Measurements from ENCODE around the gene OPRD1. TPM values are rescaled to one million over a fixed set of nuclear protein-coding genes. Genes with fewer than 3 reads are reported as not detected.

The OPRD1 gene
- total and polyA plus RNA-seq, 2 donors (not counting 1 experiment from before 2014, with no cell fraction given) = not detected

GRCh38 chr1:28779751-28780408 lies 32.1 kb upstream of the OPRD1 start:
- POLR2A ChIA-PET = interaction anchor here (0.7 kb wide), 1 partner anchor 205 kb away, joined by 3 read pairs; no protein-coding TSS in a partner anchor
- CTCF ChIA-PET = interaction anchor here (0.6 kb wide), 1 partner anchor 923 kb away, joined by 3 read pairs; no protein-coding TSS in a partner anchor
- no peaks in the 10 kb centered on the region for H3K9me3 ChIP-seq (ENCODE audit: control extremely low read depth in 1 of 3, control insufficient read depth in 2 of 3, insufficient read depth in 1 of 3, low read length in 2 of 3)
- H3K27me3 ChIP-seq (replicated peaks in 1 of 4; ENCODE audit: control extremely low read depth in 1 of 4, control insufficient read depth in 3 of 4, insufficient read depth in 4 of 4, low read length in 3 of 4) = no peaks in the 10 kb centered on the region
- DNase-seq (no peak), ATAC-seq (ENCODE audit: low read depth) (no peak)
- no peaks in the 10 kb centered on the region for H3K36me3 ChIP-seq (replicated peaks in 1 of 2; ENCODE audit: control extremely low read depth in 1 of 2, control insufficient read depth in 1 of 2, extremely low read depth in 1 of 2, insufficient read depth in 2 of 2, low read length in 1 of 2)
- Mint-ChIP-seq H3K27ac (no peak overlapping the region), H3K4me3 (no peak overlapping the region), H3K4me1 (peaks cover 9% of the 10 kb centered on the region), H3K27me3 (no peaks in the 10 kb centered on the region), H3K9me3 (ENCODE audit: insufficient read depth) (no peaks in the 10 kb centered on the region)
- H3K27ac ChIP-seq (ENCODE audit: low read length in 2 of 2) = no peak overlapping the region
- H2AFZ ChIP-seq (ENCODE audit: insufficient read depth, low read depth, low read length, poor library complexity, severe bottlenecking) = no peak overlapping the region
- intact Hi-C loops (cut with micrococcal nuclease) = no loop called here
- TF ChIP-seq EZH2 (IDR thresholded peaks at IDR 0.05; ENCODE audit: borderline replicate concordance, insufficient read depth, low read depth, low read length, poor library complexity, severe bottlenecking) (no peak), CTCF (IDR thresholded peaks at IDR 0.05) (no peak)
- H3K4me1 ChIP-seq (ENCODE audit: control insufficient read depth in 2 of 2, insufficient read depth in 2 of 2, low read length in 2 of 2) = peaks cover 4 to 9% of the 10 kb centered on the region in 2 donors
- no peak overlapping the region for H3K4me3 ChIP-seq (ENCODE audit: control extremely low read depth in 1 of 5, extremely low read depth in 1 of 5, insufficient read depth in 1 of 5, low read depth in 2 of 5, low read length in 4 of 5)
- WGBS (ENCODE audit: insufficient coverage) = 76% methylated on average over 4 of the region's 6 CpGs
- no peak overlapping the region for H3K4me2 ChIP-seq (replicated peaks; ENCODE audit: low read depth, low read length, poor library complexity, severe bottlenecking)
- no peak overlapping the region for H3K9ac ChIP-seq (ENCODE audit: low read length)
- no peaks in the 10 kb centered on the region for H3K79me2 ChIP-seq (ENCODE audit: control insufficient read depth, insufficient read depth, low read length)
- H4K20me1 ChIP-seq (ENCODE audit: control insufficient read depth, insufficient read depth, low read length, poor library complexity, severe bottlenecking) = no peaks in the 10 kb centered on the region

- Mint-ChIP-seq H3K4me1 (peaks cover 8% of the 10 kb centered on the region), H3K9me3 (ENCODE audit: insufficient read depth) (no peaks in the 10 kb centered on the region), H3K27ac (no peak overlapping the region), H3K4me3 (no peak overlapping the region), H3K27me3 (no peaks in the 10 kb centered on the region)
- Histone ChIP-seq H3K9ac (ENCODE audit: low read length) (no peak overlapping the region), H2AFZ (ENCODE audit: insufficient read depth, low read depth, low read length, poor library complexity, severe bottlenecking) (no peak overlapping the region), H3K36me3 (replicated peaks in 1 of 2; ENCODE audit: control extremely low read depth in 1 of 2, control insufficient read depth in 1 of 2, extremely low read depth in 1 of 2, insufficient read depth in 2 of 2, low read length in 1 of 2) (no peaks in the 10 kb centered on the region), H3K4me1 (ENCODE audit: control insufficient read depth in 2 of 2, insufficient read depth in 2 of 2, low read length in 2 of 2) (peaks cover 4% of the 10 kb centered on the region in 2 donors), H3K9me3 (ENCODE audit: control extremely low read depth in 1 of 3, control insufficient read depth in 2 of 3, insufficient read depth in 1 of 3, low read length in 2 of 3) (no peaks in the 10 kb centered on the region), H3K27me3 (replicated peaks in 1 of 4; ENCODE audit: control extremely low read depth in 1 of 4, control insufficient read depth in 3 of 4, insufficient read depth in 4 of 4, low read length in 3 of 4) (no peaks in the 10 kb centered on the region), H3K4me2 (replicated peaks; ENCODE audit: low read depth, low read length, poor library complexity, severe bottlenecking) (no peak overlapping the region), H3K79me2 (ENCODE audit: control insufficient read depth, insufficient read depth, low read length) (no peaks in the 10 kb centered on the region), H3K4me3 (ENCODE audit: control extremely low read depth in 1 of 5, extremely low read depth in 1 of 5, insufficient read depth in 1 of 5, low read depth in 2 of 5, low read length in 4 of 5) (no peak overlapping the region), H3K27ac (ENCODE audit: low read length in 2 of 2) (no peak overlapping the region), H4K20me1 (ENCODE audit: control insufficient read depth, insufficient read depth, low read length, poor library complexity, severe bottlenecking) (no peaks in the 10 kb centered on the region)
- no peak for ATAC-seq (ENCODE audit: low read depth)
- 100% methylated on average over 5 of the region's 11 CpGs for WGBS (ENCODE audit: insufficient coverage)
- TF ChIP-seq CTCF (IDR thresholded peaks at IDR 0.05) = no peak
- TF ChIP-seq EZH2 (IDR thresholded peaks at IDR 0.05; ENCODE audit: borderline replicate concordance, insufficient read depth, low read depth, low read length, poor library complexity, severe bottlenecking) = no peak
- no peak for DNase-seq
- POLR2A ChIA-PET = no interaction called here
- CTCF ChIA-PET = interaction anchor here (7.5 kb wide), 1 partner anchor 95 kb away, joined by 200 read pairs; no protein-coding TSS in a partner anchor
- intact Hi-C loops (cut with micrococcal nuclease) = no loop called here
Measured at GRCh38 chr1:28781305-28781704, 30.7 kb upstream of the OPRD1 start.

All from B cell (primary cell).